Head of caudate nucleus (tissue), 42 donors: ENCODE results near the gene SARS2.
"Not testable (repeated sequence)": the region's sequence is repeated elsewhere in the genome, so short reads cannot be mapped to it uniquely, and the experiment has no call there.

Source experiments
- DNase-seq, 42 donors: peaks; one replicate each; pipeline versions ENCODE4 v3.0.0 to v3.0.0-alpha.2; 2020 to 2021; ENCODE audit warnings: mixed read lengths in 7 of 42
- intact Hi-C: fragments of 100-400 bp; cut with DNase I; formaldehyde crosslinking; loops from one replicate; pipeline ENCODE4 v1.15.0; 2022

SARS2 gene

GRCh38 chr19:38877781-38878574, 52.6 kb downstream of the SARS2 start, which contains the start of gene RINL:
Gene RINL, minus strand, starts transcription at chr19:38878275. Its CDS starts 1,533 bp downstream, at chr19:38876742.
- intact Hi-C loops = no loop called here
- DNase-seq = peak in 11 of 42 donors; percentile 8 to 41 (median 21)

DNA sequence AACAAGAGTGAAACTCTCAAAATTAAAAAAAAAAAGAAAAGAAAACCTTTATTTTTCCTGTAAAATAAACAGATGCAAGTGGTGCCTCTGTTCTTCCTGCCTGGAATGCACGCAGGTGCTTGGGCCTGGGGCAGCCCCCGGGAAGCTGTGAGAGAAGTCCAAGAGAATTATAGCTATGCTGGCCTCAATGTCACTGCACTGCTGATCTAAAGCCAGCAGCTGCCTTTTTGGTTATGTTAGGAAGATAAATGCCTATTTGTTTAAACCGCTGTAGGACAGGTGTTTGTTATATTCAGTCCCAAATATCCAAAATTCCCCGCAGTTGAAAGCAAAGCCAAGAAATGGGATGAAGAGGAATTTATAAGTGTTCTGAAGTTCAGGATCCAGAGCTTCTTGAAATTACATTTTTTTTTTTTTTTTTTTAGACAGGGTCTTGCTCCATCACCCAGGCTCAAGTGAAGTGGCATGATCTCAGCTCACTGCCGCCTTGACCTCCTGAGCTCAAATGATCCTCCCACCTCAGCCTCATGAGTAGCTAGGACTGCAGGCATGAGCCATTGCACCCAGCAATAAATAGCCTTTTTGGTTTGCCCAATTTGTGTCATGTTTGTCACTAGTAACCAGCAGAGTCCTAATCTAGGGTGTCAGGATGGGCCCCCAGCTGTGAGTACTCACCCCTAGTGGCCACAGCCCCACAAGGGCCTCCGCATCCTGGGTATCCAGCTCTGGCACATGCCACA, 54.7 kb downstream of the SARS2 start:
- no peak for DNase-seq
- intact Hi-C loops = no loop called here

GRCh38 chr19:38873400-38873799, 57.2 kb downstream of the SARS2 start:
- intact Hi-C loops, DNase-seq: not testable (repeated sequence)

- intact Hi-C loops = no loop called here
- no peak for DNase-seq
Observed at GRCh38 chr19:38870612-38871011, 60.0 kb downstream of the SARS2 start.

GRCh38 chr19:38869836-38870607, 60.5 kb downstream of the SARS2 start:
- intact Hi-C loops = no loop called here
- peak; percentile 53 to 93 (median 83) for DNase-seq

GRCh38 chr19:38869160-38869835, 61.3 kb downstream of the SARS2 start:
- intact Hi-C loops = no loop called here
- peak in 26 of 42 donors; percentile 8 to 60 (median 31) for DNase-seq

DNA sequence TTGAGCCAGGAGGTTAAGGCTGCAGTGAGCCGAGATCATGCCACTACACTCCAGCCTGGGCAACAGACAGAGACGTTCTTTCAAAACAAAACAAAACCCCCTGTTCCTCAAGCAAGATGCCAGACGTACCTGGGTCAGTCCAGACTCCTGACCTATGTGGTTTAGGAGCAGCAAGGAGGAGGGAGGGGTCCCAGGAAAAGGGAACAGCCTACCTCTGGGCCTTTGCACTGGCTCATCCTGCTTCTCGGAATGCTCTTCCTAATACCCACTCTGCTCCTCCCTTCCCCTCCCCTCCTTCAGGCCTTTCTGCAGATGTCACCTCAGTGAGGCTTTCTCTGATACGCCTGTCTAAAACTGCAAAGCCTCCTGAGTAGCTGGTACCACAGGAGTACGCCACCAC, 62.0 kb downstream of the SARS2 start:
- DNase-seq = no peak
- intact Hi-C loops = no loop called here

DNA sequence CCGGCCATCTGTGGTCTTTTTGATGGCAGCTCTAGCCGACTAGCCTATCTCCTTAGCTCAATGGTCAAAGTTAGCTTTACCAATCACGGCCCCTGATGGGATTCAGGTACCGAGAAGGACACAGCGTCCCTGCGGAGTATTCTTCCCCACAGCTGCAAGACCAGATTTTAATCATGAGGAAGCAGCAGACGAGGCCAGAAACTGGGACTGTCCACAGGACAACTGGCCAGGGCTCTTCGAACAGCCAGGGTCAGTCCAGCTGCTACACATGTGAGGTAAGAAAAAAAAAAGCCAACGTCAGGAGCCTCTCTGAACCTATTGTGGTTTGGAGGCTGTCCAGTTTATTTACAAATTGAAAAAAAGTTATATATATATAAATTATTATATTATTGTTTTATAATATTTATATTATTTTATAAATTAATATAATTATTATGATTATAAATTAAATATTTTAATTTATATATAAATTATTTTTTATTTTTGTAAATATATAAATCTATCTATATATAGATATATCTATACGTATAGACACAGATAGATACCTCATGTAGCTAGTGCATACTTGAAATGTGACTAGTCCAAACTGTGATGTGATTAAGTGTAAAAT, 63.3 kb downstream of the SARS2 start:
- intact Hi-C loops = no loop called here
- DNase-seq = no peak
